Measurements from ENCODE around the gene TTC21B. TPM values are rescaled to one million over a fixed set of nuclear protein-coding genes. Genes with fewer than 3 reads are reported as not detected.

TTC21B gene
- total RNA-seq, 1 experiment from 2014 or later, result 20.8 TPM

DNA sequence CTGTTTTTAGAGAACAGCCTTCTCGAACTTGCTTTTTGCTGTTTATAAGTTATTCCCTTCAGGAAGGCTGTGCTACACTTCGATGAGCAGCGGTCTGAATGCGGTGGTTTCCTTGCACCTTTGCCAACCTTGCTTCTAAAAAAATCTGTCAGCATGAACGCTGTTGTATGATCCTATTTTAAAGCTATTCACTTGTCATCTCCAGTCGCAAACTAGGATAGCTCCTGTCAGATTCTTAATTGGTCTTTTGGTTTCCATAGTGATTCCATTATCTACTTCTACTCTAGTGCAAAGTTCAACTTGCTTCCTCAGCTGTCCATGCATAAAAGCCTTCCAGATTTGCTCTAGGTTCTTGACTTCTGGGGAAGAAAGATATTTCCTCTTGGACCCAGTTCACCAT, 83.2 kb downstream of the TTC21B start:
- Mint-ChIP-seq H3K4me1 (peaks cover 9% of the 10 kb centered on the region), H3K9me3 (no peaks in the 10 kb centered on the region), H3K27ac (no peak overlapping the region), H3K27me3 (ENCODE audit: low read depth) (no peaks in the 10 kb centered on the region), H3K36me3 (no peaks in the 10 kb centered on the region; the same call in 1 of the 2 replicates), H3K4me3 (no peak overlapping the region)
- TF ChIP-seq, protein P1, sequence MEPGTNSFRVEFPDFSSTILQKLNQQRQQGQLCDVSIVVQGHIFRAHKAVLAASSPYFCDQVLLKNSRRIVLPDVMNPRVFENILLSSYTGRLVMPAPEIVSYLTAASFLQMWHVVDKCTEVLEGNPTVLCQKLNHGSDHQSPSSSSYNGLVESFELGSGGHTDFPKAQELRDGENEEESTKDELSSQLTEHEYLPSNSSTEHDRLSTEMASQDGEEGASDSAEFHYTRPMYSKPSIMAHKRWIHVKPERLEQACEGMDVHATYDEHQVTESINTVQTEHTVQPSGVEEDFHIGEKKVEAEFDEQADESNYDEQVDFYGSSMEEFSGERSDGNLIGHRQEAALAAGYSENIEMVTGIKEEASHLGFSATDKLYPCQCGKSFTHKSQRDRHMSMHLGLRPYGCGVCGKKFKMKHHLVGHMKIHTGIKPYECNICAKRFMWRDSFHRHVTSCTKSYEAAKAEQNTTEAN (CRISPR knock-in tag; IDR thresholded peaks at IDR 0.05), result no peak
- TF ChIP-seq TCF7 (CRISPR knock-in tag; IDR thresholded peaks at IDR 0.05; ENCODE audit: low read depth) (no peak), ETV6 (CRISPR knock-in tag; IDR thresholded peaks at IDR 0.05) (no peak), CREM (CRISPR knock-in tag; IDR thresholded peaks at IDR 0.05) (no peak), ZNF423 (CRISPR knock-in tag; IDR thresholded peaks at IDR 0.05) (no peak), TEAD4 (CRISPR knock-in tag; IDR thresholded peaks at IDR 0.05) (no peak)
- TF ChIP-seq, protein P2, sequence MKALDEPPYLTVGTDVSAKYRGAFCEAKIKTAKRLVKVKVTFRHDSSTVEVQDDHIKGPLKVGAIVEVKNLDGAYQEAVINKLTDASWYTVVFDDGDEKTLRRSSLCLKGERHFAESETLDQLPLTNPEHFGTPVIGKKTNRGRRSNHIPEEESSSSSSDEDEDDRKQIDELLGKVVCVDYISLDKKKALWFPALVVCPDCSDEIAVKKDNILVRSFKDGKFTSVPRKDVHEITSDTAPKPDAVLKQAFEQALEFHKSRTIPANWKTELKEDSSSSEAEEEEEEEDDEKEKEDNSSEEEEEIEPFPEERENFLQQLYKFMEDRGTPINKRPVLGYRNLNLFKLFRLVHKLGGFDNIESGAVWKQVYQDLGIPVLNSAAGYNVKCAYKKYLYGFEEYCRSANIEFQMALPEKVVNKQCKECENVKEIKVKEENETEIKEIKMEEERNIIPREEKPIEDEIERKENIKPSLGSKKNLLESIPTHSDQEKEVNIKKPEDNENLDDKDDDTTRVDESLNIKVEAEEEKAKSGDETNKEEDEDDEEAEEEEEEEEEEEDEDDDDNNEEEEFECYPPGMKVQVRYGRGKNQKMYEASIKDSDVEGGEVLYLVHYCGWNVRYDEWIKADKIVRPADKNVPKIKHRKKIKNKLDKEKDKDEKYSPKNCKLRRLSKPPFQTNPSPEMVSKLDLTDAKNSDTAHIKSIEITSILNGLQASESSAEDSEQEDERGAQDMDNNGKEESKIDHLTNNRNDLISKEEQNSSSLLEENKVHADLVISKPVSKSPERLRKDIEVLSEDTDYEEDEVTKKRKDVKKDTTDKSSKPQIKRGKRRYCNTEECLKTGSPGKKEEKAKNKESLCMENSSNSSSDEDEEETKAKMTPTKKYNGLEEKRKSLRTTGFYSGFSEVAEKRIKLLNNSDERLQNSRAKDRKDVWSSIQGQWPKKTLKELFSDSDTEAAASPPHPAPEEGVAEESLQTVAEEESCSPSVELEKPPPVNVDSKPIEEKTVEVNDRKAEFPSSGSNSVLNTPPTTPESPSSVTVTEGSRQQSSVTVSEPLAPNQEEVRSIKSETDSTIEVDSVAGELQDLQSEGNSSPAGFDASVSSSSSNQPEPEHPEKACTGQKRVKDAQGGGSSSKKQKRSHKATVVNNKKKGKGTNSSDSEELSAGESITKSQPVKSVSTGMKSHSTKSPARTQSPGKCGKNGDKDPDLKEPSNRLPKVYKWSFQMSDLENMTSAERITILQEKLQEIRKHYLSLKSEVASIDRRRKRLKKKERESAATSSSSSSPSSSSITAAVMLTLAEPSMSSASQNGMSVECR (CRISPR knock-in tag; IDR thresholded peaks at IDR 0.05; ENCODE audit: borderline replicate concordance), result no peak
- CTCF ChIA-PET, result interaction anchor here (0.9 to 2.0 kb wide), 3 partner anchors 41 to 91 kb away, joined by 3 to 7 read pairs (median 3); partner anchors contain the start of gene GALNT3
- POLR2A ChIA-PET, result no interaction called here
- ATAC-seq (no peak), DNase-seq (ENCODE audit: low spot score) (no peak)

DNA sequence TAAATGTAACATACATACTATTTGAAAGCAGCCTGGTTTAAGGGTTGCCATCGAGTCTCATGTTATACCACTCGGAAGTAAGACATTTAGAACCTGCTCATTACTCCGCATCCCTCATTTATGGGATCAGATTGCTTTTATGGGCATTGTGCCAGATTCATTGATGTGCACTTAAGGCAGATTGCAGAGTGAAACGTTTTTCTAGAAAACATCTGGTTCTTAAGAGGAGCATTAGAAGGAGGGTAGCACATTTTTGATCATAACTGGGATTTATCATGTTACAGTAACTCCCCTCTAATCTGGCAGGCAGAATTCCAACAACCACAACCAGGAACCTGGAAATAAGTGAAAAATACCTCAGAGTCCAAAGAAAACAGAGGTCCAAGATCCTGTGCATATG, 85.4 kb downstream of the TTC21B start:
- no peaks in the 10 kb centered on the region for H3K9me3 Mint-ChIP-seq
- ChIA-PET CTCF (no interaction called here), POLR2A (interaction anchor here (0.6 to 0.7 kb wide), 2 partner anchors 77 to 490 kb away, joined by 3 to 4 read pairs; no protein-coding TSS in a partner anchor)
- no peak overlapping the region for H3K4me3 Mint-ChIP-seq
- no peak overlapping the region for H3K27ac Mint-ChIP-seq
- no peak for TF ChIP-seq RORB (CRISPR knock-in tag; IDR thresholded peaks at IDR 0.05)
- no peaks in the 10 kb centered on the region; the same call in 1 of the 2 replicates for H3K36me3 Mint-ChIP-seq
- no peak for DNase-seq (ENCODE audit: low spot score)
- no peak for ATAC-seq
- no peaks in the 10 kb centered on the region for H3K27me3 Mint-ChIP-seq (ENCODE audit: low read depth)
- H3K4me1 Mint-ChIP-seq, result peaks cover 9% of the 10 kb centered on the region

DNA sequence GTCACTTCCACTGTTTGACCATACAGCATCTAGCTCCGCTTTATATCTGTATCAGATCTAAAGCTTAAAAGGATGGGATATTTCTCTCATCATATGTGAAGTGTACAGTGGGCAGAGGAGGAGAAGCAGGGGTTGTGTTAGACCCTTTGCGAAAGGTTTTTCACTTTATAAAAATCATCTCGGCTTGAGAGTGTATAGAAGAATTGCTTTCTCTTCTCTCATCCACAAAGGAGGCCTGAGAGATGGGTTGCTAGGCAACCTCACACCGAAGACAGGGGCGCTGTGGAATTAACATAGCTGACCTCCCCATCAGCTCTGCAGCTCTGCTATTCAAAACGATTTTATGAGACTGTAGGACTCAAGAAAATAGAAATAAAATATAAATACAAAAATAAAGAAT, 89.3 kb downstream of the TTC21B start:
- no peaks in the 10 kb centered on the region for H3K27me3 Mint-ChIP-seq (ENCODE audit: low read depth)
- no peak overlapping the region for H3K4me3 Mint-ChIP-seq
- DNase-seq (ENCODE audit: low spot score) (no peak), ATAC-seq (peak; percentile 69)
- peaks cover 29% of the 10 kb centered on the region for H3K9me3 Mint-ChIP-seq
- no peak overlapping the region for H3K27ac Mint-ChIP-seq
- peaks cover 4% of the 10 kb centered on the region; the same call in 1 of the 2 replicates for H3K4me1 Mint-ChIP-seq
- peaks cover 29% of the 10 kb centered on the region for H3K36me3 Mint-ChIP-seq
- ChIA-PET CTCF (interaction anchor here (0.7 to 1.6 kb wide), 4 partner anchors 10 to 179 kb away, joined by 3 to 19 read pairs (median 4); no protein-coding TSS in a partner anchor), POLR2A (no interaction called here)
- TF ChIP-seq NR2C2 (CRISPR knock-in tag; IDR thresholded peaks at IDR 0.05), result no peak
- no peak for TF ChIP-seq CREB1 (CRISPR knock-in tag; IDR thresholded peaks at IDR 0.05)
- TF ChIP-seq, protein P3, sequence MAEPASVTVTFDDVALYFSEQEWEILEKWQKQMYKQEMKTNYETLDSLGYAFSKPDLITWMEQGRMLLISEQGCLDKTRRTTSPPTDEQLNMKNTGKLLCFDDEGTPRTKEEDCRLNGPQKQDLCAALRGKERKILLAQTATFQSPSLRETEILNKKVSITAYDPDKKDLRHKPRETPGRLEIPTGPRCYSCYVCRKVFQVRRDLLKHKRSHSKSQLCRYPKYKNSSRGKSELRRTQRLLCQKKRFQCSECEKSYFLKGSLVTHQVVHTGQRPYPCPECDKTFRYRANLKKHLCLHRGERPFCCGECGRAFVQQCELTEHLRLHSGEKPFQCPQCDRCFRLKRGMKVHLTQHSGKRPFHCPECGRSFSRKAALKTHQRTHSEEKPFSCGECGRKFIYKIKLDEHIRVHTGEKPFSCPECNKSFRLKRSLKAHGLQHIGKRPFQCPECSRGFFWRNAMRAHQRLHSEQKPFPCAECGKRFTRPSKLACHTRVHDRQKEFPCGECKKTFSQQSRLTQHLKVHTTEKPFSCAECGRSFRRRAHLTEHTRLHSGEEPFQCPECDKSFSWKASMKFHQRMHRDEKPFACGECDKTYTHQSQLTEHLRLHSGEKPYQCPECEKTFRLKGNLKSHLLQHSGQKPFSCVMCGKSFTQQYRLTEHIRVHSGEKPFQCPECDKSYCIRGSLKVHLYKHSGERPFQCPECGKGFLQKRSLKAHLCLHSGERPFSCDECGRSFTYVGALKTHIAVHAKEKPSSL (CRISPR knock-in tag; conservative IDR thresholded peaks at IDR 0.05), result no peak
- TF ChIP-seq, protein P4, sequence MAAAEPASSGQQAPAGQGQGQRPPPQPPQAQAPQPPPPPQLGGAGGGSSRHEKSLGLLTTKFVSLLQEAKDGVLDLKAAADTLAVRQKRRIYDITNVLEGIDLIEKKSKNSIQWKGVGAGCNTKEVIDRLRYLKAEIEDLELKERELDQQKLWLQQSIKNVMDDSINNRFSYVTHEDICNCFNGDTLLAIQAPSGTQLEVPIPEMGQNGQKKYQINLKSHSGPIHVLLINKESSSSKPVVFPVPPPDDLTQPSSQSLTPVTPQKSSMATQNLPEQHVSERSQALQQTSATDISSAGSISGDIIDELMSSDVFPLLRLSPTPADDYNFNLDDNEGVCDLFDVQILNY (CRISPR knock-in tag; IDR thresholded peaks at IDR 0.05), result no peak
- TF ChIP-seq ZNF317 (CRISPR knock-in tag; IDR thresholded peaks at IDR 0.05; ENCODE audit: borderline replicate concordance, low read depth), result no peak
- TF ChIP-seq, protein P5, sequence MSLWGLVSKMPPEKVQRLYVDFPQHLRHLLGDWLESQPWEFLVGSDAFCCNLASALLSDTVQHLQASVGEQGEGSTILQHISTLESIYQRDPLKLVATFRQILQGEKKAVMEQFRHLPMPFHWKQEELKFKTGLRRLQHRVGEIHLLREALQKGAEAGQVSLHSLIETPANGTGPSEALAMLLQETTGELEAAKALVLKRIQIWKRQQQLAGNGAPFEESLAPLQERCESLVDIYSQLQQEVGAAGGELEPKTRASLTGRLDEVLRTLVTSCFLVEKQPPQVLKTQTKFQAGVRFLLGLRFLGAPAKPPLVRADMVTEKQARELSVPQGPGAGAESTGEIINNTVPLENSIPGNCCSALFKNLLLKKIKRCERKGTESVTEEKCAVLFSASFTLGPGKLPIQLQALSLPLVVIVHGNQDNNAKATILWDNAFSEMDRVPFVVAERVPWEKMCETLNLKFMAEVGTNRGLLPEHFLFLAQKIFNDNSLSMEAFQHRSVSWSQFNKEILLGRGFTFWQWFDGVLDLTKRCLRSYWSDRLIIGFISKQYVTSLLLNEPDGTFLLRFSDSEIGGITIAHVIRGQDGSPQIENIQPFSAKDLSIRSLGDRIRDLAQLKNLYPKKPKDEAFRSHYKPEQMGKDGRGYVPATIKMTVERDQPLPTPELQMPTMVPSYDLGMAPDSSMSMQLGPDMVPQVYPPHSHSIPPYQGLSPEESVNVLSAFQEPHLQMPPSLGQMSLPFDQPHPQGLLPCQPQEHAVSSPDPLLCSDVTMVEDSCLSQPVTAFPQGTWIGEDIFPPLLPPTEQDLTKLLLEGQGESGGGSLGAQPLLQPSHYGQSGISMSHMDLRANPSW (CRISPR knock-in tag; conservative IDR thresholded peaks at IDR 0.05; ENCODE audit: low read depth), result no peak
- TF ChIP-seq, protein P6, sequence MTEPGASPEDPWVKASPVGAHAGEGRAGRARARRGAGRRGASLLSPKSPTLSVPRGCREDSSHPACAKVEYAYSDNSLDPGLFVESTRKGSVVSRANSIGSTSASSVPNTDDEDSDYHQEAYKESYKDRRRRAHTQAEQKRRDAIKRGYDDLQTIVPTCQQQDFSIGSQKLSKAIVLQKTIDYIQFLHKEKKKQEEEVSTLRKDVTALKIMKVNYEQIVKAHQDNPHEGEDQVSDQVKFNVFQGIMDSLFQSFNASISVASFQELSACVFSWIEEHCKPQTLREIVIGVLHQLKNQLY (CRISPR knock-in tag; IDR thresholded peaks at IDR 0.05), result no peak
